Femur (tissue), 1 donor: ENCODE data around the gene EML6.
A peak's percentile ranks its signal among the peaks of the same experiment; 100 is the strongest.

Experiments used
- DNase-seq: peaks from one replicate; pipeline ENCODE4 v3.0.0-alpha.2; 2017

EML6 gene

DNA sequence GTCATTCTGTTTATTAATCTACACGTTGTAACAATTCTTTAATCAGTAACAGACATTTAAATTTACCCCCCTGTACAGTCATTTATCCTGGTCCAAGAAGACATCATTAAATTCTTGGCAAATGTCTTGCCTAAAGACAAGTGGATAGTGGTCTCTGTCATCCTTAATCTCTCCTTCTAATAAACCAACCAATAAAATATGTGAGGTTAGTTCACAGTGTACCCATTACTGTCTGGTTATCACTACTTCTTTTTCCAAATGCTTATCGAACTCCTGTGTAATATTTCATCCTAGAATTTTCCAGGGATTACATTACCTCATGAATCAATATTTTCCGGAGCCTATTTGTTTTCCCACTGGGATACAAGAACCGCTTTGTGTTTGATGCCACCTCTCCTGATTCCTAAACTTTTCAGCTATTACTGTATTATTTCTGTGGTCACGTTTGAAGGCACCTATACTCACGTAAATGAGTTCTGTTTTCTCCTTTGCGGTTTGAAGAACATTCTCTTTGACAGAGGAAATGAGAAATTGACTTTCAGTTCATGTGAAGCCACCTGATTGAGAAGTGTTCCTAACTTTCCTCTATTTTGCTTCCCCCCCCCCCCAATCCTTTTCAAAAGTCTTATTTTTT is 195.3 kb downstream of the EML6 start:
- DNase-seq: no peak

DNA sequence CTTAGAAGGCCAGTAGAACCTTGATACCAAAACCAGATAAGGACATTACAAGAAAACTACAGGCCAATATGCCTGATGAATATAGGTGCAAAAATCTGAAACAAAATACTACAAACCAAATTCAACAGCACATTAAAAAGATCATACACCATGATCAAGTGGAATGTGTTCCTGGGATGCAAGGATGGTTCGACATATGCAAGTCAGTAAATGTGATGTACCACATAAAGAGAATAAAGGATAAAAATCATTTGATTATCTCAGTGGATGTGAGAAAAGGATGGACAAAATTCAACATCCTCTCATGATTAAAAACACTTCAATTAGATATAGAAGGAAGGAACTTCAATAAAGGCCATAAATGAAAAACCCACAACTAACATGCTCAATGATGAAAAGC is 197.2 kb downstream of the EML6 start:
- DNase-seq: no peak

DNA sequence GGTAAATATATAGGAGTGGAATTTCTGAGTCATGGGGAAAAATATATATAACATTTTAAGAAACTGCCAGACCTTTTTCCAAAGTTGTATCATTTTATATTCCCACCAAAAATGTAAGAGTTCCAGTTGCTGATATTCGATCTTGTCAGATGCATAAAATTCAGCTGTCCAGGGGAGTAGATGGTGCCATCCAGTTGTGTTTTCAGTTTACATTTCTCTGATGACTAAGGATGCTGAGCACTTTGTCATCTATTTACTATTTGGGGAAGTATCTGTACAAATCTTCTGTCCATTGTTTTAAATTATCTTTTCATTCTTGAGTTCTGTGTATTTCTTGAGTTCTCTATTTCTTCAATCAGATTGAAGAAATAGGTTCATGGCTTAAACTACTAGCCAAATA is 200.7 kb downstream of the EML6 start:
- DNase-seq: no peak

DNA sequence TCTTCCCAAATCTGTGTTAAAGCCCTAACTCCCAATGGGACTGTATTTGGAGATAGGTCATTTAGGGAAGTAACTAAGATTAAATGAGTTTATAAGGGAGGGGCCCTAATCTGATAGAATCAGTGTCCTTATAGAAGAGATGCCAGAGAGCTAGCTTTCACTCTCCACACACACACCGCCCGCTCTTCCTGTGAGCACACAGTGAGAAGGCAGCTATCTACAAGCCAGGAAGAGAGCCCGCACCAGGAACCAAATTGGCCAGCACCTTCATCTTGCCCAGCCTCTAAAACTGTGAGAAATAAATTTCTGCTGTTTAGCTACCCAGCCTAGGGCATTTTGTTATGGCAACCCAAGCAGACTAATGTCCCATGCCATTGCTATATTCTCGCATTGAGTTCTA is 201.6 kb downstream of the EML6 start:
- DNase-seq: no peak

DNA sequence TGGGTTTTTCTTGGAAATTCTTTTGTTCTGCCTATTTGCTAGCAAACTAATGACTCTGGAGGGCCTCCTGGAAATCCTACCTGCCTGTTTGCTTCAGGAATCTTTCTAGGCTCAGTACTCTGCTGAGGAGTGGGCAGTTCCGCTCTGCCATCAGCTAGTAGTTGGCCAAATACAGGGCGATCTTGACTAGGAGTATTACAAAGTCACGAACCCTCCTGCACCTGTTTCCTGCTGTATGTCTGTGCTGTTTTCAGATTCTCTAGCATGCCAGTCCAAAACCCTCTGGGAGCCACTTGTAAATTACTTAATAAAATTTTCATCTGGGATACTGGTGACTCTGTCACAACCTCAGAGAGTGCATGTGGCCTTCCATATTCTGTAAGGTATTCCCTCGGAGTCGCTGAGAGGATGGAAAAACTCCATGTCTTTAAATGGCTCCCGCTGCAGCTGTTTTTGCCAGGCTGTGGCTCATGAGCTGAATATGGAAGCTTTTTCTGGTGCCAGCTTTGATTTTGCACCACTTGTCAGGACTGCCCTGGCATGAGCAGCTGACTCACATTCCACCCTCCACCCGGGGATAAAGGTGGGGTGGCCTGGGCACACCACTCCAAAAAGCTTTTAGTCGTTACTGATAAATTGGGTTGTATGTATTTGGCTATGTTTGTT is 203.8 kb downstream of the EML6 start:
- peak; percentile 32 for DNase-seq

DNA sequence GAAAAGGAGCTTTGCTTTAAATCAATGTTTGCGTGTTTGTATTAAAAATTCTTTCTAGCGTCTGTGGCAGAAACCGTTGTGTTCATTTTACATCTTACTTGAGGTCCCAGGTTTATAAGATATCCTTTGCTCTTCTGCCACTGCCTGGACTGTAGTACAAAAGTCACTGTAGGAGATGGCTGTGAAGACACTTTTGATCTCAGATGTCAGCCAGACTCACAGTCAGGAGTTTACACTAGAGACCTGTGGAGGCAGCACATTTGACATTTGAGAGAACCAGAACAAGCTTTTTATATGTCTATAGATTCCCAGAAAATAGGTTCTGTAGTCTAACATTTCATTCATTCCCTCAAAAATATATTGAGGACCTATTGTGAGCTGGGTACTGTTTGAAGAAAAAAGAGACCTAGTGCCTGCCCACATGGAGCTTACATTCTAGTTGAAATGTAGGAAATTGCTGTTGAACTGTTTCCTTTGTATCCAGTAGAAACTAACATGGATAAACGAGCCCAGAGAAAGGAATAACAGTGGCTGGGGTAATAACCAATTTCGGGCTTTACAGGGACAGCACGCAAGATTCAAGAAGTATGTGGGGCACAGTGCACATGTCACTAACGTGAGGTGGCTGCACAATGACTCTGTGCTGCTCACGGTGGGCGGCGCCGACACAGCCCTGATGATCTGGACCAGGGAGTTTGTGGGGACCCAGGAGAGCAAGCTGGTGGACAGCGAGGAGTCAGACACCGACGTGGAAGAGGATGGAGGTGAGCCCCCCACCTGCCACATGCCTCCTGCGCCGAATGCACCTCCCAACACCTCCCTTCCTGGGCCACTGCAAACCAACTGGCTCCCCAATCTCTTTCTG is 204.5 kb downstream of the EML6 start:
- DNase-seq: no peak

DNA sequence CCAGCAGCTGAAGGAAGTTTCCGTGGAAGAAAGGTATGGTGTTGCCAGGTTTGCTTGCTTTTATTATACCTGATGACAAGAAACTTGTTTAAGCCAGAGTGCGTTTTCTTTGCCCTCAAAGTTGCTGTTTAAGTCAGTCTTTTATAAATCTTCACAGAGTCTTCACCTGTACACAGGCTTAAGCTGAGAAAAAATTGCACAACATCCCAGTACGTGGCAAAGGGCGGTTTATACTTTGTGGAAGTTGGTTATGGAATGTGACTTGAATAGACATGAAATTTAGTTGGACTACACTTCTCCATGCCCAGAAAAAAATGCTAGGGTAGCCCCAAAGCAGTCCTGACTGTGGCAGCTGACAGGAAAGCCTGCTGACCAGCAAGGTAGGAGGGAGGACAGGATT is 205.3 kb downstream of the EML6 start:
- no peak for DNase-seq

DNA sequence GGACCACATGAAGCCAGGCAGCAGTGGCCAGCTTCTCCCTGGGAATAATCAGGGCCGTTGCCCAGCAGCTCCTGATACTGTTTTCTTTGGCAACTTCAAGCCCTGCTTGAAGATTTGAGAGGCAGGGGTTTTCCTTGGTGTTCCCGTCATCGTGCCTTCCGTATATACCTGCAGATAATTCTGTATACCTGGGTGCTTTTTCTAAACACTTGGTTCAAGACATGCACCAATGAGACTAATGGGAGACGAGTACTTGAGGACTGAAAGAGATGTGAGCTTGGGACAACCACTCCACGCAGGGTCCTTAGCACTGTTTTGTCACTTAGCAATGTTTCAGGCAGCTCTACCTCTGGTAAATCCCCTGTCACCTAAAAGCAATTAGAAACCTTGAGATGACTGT is 208.0 kb downstream of the EML6 start:
- DNase-seq: no peak

DNA sequence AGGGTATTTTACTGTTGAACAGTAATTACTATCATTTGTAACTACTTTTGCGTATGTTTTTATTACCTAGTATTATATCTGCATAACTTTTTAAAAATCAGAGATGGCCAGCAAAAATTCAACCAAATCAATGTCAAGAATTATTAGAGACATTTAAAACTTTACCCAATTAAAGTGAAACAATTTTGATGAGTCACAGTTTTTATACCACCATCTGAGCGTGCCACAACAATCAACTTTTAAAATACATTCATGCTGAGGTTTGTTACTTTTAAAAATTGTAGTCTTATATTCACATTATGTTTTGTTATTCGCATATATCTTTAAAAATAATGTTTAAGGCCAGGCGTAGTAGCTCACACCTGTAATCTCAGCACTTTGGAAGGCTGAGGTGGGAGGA is 211.9 kb downstream of the EML6 start:
- no peak for DNase-seq

DNA sequence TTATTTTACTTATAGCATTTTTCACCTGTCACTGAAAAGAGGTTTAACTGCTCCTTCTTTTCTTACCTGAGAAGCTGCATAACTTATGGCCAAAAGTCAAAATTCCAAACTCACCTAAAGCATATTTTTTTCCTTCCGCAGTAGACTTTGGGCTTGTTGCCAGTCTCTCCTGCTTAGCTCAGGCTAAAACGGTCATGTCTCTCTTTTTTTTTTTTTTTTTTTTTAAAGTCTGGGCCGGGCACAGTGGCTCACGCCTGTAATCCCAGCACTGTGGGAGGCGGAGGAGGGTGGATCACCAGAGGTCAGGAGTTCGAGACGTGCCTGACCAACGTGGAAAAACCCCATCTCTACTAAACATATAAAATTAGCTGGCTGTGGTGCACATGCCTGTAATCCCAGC is 213.3 kb downstream of the EML6 start:
- no peak for DNase-seq

DNA sequence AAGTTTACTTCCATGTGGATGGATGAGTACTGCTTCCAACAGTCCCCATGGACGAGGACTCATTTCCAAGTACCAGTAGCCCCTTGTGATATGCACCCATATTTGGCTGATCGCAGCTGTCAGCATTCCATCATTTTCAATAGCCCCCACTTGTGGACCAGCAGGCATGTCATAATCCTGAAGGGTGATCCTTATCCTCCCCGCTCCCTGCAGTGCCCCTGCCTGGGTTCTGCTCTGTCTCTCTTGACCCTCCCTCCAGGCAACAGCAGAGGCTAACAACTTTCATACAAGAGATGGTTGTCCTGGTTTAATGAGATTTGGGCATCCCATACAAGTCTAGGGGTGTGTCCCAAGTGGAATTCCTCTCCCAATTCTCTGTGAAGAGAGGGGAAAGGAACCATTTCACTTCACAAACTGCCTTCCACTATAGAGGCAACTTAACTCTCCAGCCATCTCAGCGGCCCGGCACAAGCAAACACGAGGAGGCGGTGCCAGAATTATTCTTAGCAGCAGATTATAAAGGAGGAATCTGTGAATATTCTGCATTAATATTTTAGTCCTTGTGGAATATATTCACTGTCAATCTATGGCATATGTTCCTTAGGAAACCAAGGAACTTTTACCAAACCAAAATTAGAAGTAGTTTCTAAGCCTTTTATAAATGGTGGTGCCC is 216.1 kb downstream of the EML6 start:
- no peak for DNase-seq

DNA sequence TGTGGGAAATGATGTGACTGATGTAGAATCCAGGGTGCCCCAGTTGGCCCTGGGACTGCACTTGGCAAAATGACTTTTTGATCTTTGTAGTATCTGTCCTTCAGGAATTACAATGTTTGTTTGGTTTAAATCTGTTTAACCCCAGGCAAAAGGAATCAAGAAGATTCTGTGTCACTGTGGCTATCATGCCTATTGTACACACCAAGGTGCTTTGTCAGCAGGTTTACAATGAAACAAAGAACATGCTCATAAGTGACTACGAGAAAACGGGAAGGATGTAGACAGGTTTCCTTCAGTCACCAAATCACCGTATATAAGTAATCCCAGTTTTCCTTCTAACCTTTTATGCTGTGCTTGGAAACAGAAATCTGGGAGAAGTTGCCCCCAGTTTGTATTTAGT is 217.3 kb downstream of the EML6 start:
- no peak for DNase-seq

DNA sequence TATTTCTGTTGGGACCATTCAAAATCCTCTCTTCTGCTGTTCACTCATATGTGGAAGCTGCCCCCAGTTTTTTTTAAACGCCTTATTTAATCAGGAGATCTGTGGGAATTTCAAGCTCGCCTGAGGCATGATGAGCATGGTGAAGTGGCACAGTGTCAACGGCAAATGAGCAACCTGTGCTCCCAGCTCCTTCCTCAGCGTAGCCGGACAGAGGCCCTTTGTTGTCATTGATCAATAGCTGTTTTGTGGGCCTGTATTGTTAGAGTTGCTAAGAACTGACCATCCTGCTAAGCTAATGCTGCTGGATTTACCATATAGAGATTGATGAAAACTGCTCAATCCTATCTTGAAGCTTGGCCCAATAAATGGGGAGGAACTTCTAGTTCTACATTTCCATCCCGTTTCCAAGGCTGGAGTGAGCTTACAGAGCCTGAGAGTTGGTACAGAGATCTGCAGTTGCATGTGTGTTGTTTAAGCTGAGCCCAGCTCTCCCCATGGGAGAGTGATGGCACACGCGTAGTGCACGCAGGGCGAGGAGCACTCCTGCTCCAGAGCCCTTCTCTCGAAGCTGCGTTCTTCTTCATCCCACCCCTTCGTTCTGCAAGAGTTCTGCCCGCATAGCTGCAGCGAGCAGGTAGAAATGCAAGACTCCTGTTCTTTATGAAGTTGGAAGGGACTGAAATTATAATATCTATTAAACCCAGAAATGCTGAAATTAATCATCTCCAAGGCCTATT is 218.0 kb downstream of the EML6 start:
- no peak for DNase-seq

DNA sequence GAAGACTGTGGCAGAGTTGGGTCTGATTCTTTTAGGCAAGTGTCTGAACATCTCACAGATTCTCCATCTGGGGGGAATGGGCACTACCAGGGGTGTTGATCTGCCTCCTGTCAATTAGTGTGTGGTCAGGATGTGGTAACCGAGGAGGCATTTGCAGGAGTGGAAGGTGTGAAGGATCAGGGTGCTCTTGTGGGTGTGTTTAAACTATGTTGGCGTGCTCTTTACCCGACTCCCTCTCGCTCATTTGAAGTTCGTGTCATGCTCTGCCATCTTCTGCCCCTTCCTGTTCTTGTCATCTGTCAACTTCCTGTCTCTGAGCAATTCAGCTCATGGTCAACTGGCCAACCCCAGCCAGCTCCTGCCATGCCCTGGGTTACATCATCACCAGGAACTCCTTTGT is 218.9 kb downstream of the EML6 start:
- DNase-seq: no peak

DNA sequence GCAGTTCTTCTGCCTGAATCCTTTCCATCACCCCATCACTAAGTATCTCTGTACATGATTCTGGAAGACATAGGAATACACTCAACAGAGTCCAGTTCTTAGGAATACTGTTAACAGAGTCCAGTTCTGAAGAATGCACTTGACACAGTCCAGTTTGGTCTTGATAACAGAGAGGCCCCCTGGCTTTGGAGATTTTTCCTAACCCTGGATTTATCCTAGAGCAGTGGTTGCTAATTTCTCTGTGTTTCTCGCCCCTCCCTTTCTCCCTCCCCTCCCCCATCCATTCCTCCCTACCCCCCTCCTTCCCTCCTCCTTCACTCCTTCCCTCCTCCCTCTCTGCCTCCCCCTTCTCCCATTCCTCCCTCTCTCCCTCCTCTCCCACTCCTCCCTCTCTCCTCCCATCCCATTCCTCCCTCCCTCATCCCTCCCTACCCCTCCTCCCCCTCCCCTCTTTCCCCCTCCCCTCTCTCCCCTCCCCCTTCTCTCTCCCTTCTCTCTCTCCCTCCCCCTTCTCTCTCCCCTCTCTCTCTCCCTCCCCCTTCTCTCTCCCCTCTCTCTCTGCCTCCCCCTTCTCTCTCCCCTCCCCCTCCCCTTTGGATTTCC is 221.4 kb downstream of the EML6 start:
- DNase-seq: no peak

DNA sequence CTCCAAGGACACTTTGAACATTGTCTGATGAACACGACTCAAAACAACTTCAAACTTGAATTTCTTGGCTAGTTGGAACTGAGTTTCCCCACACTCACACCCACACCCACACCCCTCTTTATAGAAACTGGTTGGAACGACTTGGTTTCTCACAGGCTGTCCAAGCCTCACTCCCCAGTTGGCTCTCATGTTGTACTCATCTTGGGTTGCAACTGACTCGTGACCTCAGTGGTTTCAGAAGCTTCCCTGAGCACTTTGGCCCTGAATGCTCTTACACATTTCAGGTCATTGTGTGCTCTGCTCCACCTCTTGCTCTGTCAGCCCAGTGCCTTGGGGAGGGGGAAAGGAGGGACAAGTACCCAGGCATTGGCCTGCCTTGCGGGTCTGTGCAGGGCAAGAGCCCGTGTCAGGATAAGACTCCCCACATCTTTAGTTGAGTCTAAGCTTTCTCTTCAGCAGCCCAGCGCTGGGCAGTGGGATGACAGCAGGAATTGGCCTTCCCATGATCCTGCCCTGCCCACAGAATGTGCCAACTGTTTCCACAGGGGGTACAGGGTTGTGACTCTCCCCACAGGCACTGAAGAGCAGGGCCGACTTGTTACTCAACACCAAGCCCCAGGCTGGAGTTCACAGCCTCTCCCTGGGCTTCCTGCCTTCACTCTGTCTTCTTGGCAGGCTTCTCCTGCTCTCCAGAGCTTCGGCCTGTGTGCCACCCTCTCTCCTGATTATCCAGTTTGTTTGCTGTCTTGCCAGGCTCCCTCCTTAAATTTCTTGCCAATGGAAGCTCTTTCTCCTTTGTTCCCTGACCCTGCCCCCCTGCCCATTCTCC is 222.1 kb downstream of the EML6 start:
- peak; percentile 52 for DNase-seq

DNA sequence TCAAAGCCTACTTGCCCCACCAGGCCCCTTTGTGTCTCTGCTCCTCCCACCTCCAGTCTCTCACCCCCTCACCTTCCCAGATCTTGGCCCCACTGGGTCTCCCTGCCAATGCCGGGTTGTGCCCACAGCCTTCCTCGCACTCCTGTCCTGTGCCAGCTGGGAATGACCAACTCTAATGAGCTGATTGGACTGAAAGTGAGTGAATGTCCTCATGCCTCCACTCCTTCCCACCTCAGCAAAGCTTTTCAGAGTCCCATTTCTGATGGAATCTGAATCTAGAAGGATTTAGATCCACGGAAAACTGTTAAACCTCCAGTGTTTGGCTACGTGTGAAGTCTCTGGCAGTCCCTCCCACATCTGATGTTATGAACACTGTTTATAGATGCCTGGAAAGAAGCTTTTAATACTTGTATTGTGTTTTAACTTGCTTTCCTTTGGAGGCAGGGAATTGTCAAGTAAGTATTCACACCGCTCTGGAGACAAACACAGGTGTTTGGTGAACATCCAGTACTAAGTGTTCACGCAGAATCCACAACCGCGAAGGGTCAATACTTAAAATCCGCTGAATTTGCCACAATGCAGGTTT is 222.9 kb downstream of the EML6 start:
- DNase-seq: no peak

DNA sequence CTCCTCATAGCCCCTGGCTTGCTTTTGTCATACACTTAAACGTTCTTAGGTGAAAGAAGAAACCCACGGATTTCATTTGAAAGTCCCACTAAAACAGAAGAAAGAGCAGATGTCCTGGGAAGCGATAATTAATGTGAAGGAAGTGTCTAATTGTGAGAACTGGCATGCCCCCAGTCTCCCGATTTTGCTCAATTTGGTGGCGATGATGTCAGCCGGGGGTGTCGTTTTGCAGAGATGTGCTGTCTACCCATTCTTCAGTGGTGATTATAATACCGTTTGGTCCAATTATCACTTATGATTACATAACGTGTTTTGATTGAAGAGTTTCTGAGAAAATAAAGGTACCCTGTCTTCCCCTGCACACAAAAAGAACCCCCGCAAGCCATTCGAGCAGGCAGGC is 223.7 kb downstream of the EML6 start:
- no peak for DNase-seq

DNA sequence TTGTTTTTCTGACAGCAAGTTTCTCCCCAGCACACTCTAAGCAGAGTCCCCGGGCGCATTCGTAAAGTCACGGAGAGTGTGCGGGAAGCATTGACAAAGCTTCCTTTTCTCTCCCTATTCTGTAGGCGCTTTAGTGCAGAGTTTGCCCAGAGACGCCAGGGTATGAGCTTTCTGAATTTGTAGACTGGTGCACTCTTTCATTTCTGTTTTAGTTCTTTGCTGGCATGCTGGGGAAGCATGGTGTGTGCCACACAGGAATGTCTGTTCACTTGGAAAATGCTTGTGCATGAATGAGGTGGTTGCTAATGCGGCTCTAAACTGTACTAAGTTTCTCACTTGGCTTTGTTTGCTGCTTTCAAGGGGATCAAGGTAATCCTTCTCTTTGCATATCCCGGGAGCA is 224.2 kb downstream of the EML6 start:
- DNase-seq: no peak

DNA sequence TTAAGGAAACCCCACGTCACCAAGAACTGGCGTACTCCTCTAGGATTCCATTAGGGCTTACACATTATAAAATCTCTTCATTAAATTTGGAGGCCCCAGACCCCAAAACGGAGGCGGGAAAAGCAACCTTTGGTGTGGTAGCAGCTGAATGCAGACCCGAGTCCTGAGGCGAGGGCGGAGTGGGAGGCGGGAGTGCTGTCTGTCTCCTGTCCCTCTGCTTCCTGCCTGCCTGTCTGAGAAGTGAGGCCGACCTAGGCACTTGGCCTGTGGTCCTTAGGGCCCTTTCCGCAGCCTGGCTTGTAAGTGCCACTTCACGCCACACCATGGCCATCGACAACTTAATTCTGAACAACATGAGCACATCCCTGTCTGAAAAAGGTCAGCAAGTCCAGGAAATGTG is 224.7 kb downstream of the EML6 start:
- no peak for DNase-seq

DNA sequence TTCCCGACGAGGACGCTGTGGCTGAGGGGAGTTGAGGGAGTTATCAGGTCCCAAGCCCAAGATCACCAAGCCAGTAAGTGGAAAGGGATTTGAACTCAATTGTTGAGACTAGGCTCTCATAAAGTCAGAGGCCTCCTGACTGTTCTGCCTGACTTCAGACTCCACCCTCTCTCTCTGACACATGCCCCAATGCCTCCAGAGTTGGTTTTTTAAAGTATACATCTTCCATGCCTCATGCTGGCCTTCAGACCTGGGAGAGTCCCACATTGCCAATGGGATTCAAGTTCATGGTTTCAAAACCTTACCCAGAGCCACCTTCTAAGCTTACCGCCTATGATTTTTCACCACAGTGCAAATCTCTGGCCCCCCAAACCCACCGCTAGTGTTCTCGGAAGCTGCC is 226.0 kb downstream of the EML6 start:
- no peak for DNase-seq
